B cell (primary cell): ENCODE data around the gene P2RX5. TPM values are rescaled to one million over a fixed set of nuclear protein-coding genes. Genes with fewer than 3 reads are reported as not detected.

Experiments
- ATAC-seq: fragments of 200-7000 bp; cut with Tn5 transposase; one replicate; pipeline ENCODE4 v1.10.0; 2021; ENCODE audit warnings: low read depth, mild to moderate bottlenecking, moderate number of reproducible peaks, moderate library complexity
- CTCF ChIA-PET: fragments of 350-600 bp; sonication (Branson Sonifier 250); formaldehyde crosslinking; loops from one replicate; lab custom pipeline; 2021; ENCODE audit warnings: antibody characterized with exemption, inconsistent platforms; lab: Charles Lee
- POLR2A ChIA-PET: fragments of 350-600 bp; sonication (Branson Sonifier 250); formaldehyde crosslinking; loops from one replicate; lab custom pipeline; 2021; ENCODE audit warnings: antibody characterized with exemption; lab: Charles Lee
- DNase-seq: peaks from one replicate; pipeline ENCODE4 v3.0.0; 2013
- H2AFZ ChIP-seq: 2 replicates; pipeline ENCODE4 v1.6.1; 2012; ENCODE audit warnings: mild to moderate bottlenecking, low read depth, low read length; ENCODE audit not compliant: insufficient read depth, poor library complexity, severe bottlenecking
- H3K27ac ChIP-seq, 2 donors: 1 replicate in 1 of 2; 2 replicates in 1 of 2; pipeline ENCODE4 v1.5.1; 2012 to 2013; ENCODE audit warnings: low read length in 2 of 2, mild to moderate bottlenecking in 2 of 2, moderate library complexity in 1 of 2
- H3K27me3 ChIP-seq, 4 experiments: fragments of 200-600 bp in 1 of 4; sonication (generic) in 1 of 4; replicated peaks in 1 of 4; 1 replicate in 2 of 4; 2 replicates in 2 of 4; pipeline versions ENCODE4 v1.6.1 to v1.7.0; 2013 to 2016; ENCODE audit warnings: low read length in 3 of 4, mild to moderate bottlenecking in 2 of 4, mixed read lengths in 1 of 4, moderate library complexity in 1 of 4; ENCODE audit not compliant: insufficient read depth in 4 of 4, control insufficient read depth in 3 of 4; ENCODE audit errors: control extremely low read depth in 1 of 4
- H3K36me3 ChIP-seq, 2 experiments: replicated peaks in 1 of 2; 1 replicate in 1 of 2; 2 replicates in 1 of 2; pipeline versions ENCODE4 v1.6.1 to v1.7.1; 2013; ENCODE audit warnings: low read length in 1 of 2; ENCODE audit not compliant: insufficient read depth in 2 of 2, control insufficient read depth in 1 of 2; ENCODE audit errors: control extremely low read depth in 1 of 2, extremely low read depth in 1 of 2
- H3K4me1 ChIP-seq, 2 donors: fragments of 200-600 bp in 1 of 2; sonication (generic) in 1 of 2; 1 replicate in 1 of 2; 2 replicates in 1 of 2; pipeline versions ENCODE4 v1.5.1 to v1.6.1; 2013 to 2017; ENCODE audit warnings: low read length in 2 of 2; ENCODE audit not compliant: control insufficient read depth in 2 of 2, insufficient read depth in 2 of 2
- H3K4me2 ChIP-seq: replicated peaks from 2 replicates; pipeline ENCODE3; 2012; ENCODE audit warnings: mild to moderate bottlenecking, low read depth, low read length; ENCODE audit not compliant: poor library complexity, severe bottlenecking
- H3K4me3 ChIP-seq, 5 experiments: fragments of 200-600 bp in 1 of 5; sonication (generic) in 1 of 5; 1 replicate in 3 of 5; 2 replicates in 2 of 5; pipeline versions ENCODE4 v1.5.1 to v1.7.0; 2011 to 2016; ENCODE audit warnings: low read length in 4 of 5, mild to moderate bottlenecking in 4 of 5, low read depth in 2 of 5, control low read depth in 1 of 5, moderate library complexity in 1 of 5; ENCODE audit not compliant: insufficient read depth in 1 of 5; ENCODE audit errors: control extremely low read depth in 1 of 5, extremely low read depth in 1 of 5
- H3K79me2 ChIP-seq: fragments of 200-600 bp; sonication (generic); one replicate; pipeline ENCODE4 v1.6.0; 2016; ENCODE audit warnings: low read length; ENCODE audit not compliant: control insufficient read depth, insufficient read depth
- H3K9ac ChIP-seq: fragments of 200-600 bp; sonication (generic); 2 replicates; pipeline ENCODE4 v1.6.1; 2017; ENCODE audit warnings: mild to moderate bottlenecking, low read length, moderate library complexity
- H3K9me3 ChIP-seq, 3 donors: one replicate each; pipeline versions ENCODE4 v1.6.1 to v1.7.1; 2013; ENCODE audit warnings: low read length in 2 of 3; ENCODE audit not compliant: control insufficient read depth in 2 of 3, insufficient read depth in 1 of 3; ENCODE audit errors: control extremely low read depth in 1 of 3
- H4K20me1 ChIP-seq: 2 replicates; pipeline ENCODE4 v1.6.0; 2012; ENCODE audit warnings: mild to moderate bottlenecking, low read length; ENCODE audit not compliant: insufficient read depth, control insufficient read depth, poor library complexity, severe bottlenecking
- H3K27ac Mint-ChIP-seq: one replicate; pipeline ENCODE4 v1.8.0; 2021; ENCODE audit warnings: mixed read lengths
- H3K27me3 Mint-ChIP-seq: one replicate; pipeline ENCODE4 v1.8.0; 2021; ENCODE audit warnings: mixed read lengths
- H3K4me1 Mint-ChIP-seq: one replicate; pipeline ENCODE4 v1.8.0; 2021; ENCODE audit warnings: mixed read lengths
- H3K4me3 Mint-ChIP-seq: one replicate; pipeline ENCODE4 v1.8.0; 2021; ENCODE audit warnings: mixed read lengths
- H3K9me3 Mint-ChIP-seq: one replicate; pipeline ENCODE4 v1.8.0; 2022; ENCODE audit warnings: mixed read lengths; ENCODE audit not compliant: insufficient read depth
- EZH2 ChIP-seq: IDR thresholded peaks from 2 replicates; pipeline ENCODE4 v1.6.1; 2012; ENCODE audit warnings: borderline replicate concordance, low read depth, mild to moderate bottlenecking, moderate library complexity, low read length; ENCODE audit not compliant: insufficient read depth, poor library complexity, severe bottlenecking
- WGBS: methylation state at CpG from one replicate; pipeline ENCODE4 v1.1.5; 2013; ENCODE audit warnings: missing lambda C conversion rate; ENCODE audit not compliant: insufficient coverage; 5-methylcytosine and 5-hydroxymethylcytosine counted together
- intact Hi-C: fragments of 100-400 bp; cut with micrococcal nuclease; formaldehyde crosslinking; loops from one replicate; pipeline ENCODE4 v1.10.0; 2022
- polyA plus RNA-seq: library from polyadenylated mRNA; depleted of rRNA; stranded (reverse); fragments of >200 nt; gene quantifications from 2 replicates; pipeline ENCODE4 v1.2.3, GENCODE V29; 2012
- total RNA-seq, 2 donors: library from RNA; stranded (reverse); fragments of 120-200 nt in 1 of 2; gene quantifications; 1 replicate in 1 of 2; 2 replicates in 1 of 2; pipeline versions ENCODE4 v1.2.3 to v1.2.4, GENCODE V29; 2013 to 2022
- TF ChIP-seq, protein P1 (sequence below): fragments of 200-600 bp; IDR thresholded peaks from one replicate; pipeline ENCODE4 v1.8.0; 2022; ENCODE audit warnings: antibody characterized with exemption, mild to moderate bottlenecking

The P2RX5 gene
- total and polyA plus RNA-seq, 2 donors (not counting 1 experiment from before 2014, with no cell fraction given), result 405 to 745 TPM

DNA sequence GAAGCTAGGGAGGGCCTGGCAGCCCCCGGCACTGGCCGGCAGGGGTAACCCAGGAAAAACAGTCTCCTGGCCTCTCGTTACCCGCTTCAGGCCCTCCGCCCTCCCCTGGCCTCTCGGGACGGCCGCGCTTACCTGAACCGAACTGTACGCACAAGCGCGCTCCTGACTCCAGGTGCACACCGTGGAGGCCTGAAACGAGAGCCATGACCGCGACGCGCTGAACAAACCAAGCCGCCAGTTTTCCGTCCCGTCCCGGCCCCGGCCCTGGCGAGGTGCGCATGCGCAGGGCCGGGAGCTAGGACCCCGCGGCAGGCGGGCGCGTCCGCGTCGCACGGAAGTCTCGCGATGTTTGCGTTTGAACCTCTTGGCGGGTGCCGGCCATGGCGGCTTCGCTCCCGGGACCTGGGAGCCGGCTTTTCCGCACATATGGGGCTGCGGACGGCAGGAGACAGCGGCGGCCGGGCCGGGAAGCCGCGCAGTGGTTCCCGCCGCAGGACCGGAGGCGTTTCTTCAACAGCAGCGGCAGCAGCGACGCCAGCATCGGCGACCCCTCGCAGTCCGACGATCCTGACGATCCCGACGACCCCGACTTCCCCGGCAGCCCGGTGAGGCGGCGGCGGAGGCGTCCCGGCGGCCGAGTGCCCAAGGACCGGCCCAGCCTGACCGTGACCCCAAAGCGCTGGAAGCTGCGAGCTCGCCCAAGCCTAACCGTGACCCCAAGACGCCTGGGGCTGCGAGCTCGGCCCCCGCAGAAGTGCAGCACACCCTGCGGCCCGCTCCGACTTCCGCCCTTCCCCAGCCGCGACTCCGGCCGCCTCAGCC, 27.8 kb upstream of the P2RX5 start, which contains the start of gene HASPIN:
Gene HASPIN, plus strand, starts transcription at position 348 of the 822 bp plus-strand sequence. Its CDS starts 33 bp downstream, at position 381.
- peak within 1 kb of the TSS; percentile 96 for H3K4me3 Mint-ChIP-seq
- TF ChIP-seq EZH2, result no peak
- TF ChIP-seq, protein P1, sequence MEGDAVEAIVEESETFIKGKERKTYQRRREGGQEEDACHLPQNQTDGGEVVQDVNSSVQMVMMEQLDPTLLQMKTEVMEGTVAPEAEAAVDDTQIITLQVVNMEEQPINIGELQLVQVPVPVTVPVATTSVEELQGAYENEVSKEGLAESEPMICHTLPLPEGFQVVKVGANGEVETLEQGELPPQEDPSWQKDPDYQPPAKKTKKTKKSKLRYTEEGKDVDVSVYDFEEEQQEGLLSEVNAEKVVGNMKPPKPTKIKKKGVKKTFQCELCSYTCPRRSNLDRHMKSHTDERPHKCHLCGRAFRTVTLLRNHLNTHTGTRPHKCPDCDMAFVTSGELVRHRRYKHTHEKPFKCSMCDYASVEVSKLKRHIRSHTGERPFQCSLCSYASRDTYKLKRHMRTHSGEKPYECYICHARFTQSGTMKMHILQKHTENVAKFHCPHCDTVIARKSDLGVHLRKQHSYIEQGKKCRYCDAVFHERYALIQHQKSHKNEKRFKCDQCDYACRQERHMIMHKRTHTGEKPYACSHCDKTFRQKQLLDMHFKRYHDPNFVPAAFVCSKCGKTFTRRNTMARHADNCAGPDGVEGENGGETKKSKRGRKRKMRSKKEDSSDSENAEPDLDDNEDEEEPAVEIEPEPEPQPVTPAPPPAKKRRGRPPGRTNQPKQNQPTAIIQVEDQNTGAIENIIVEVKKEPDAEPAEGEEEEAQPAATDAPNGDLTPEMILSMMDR, result peak; percentile 26
- H3K9me3 ChIP-seq, result no peaks in the 10 kb centered on the region
- intact Hi-C loops, result loop anchor here (1.0 to 2.0 kb wide), 4 partner anchors 12 to 41 kb away; partner anchors contain the start of gene P2RX5
- ATAC-seq (peak; percentile 72), DNase-seq (peak; percentile 95)
- under 1% methylated on average over 98 of the region's 98 CpGs for WGBS
- peak within 1 kb of the TSS; percentile 93 for H3K4me2 ChIP-seq
- H2AFZ ChIP-seq, result peak within 1 kb of the TSS; percentile 89
- no peaks in the 10 kb centered on the region for H3K27me3 Mint-ChIP-seq
- no peaks in the 10 kb centered on the region for H4K20me1 ChIP-seq
- H3K27ac ChIP-seq, result peak within 1 kb of the TSS; percentile 49 to 78
- ChIA-PET POLR2A (interaction anchor here (0.6 to 4.2 kb wide), 7 partner anchors 8 to 48 kb away, joined by 3 to 28 read pairs (median 3); partner anchors contain the start of gene P2RX5), CTCF (interaction anchor here (0.6 to 3.0 kb wide), 18 partner anchors 8 to 351 kb away, joined by 3 to 31 read pairs (median 5); partner anchors contain the start of genes CTNS, P2RX5 and SHPK)
- peak within 1 kb of the TSS; percentile 81 for H3K9ac ChIP-seq
- H3K27ac Mint-ChIP-seq, result peak within 1 kb of the TSS; percentile 94
- no peaks in the 10 kb centered on the region for H3K9me3 Mint-ChIP-seq
- H3K79me2 ChIP-seq, result peaks cover 72% of the 10 kb centered on the region
- H3K4me1 Mint-ChIP-seq, result peaks cover 60% of the 10 kb centered on the region
- H3K4me1 ChIP-seq, result peaks cover 48 to 69% of the 10 kb centered on the region in 2 donors
- H3K4me3 ChIP-seq, result peak within 1 kb of the TSS; percentile 76 to 96 (median 91)
- H3K27me3 ChIP-seq, result no peaks in the 10 kb centered on the region
- H3K36me3 ChIP-seq, result peaks cover 0 to 12% of the 10 kb centered on the region in 2 experiments
